GM19452 (cell line): Measurements from ENCODE around the gene FCN1.
"Not testable (repeated sequence)": the region's sequence is repeated elsewhere in the genome, so short reads cannot be mapped to it uniquely, and the experiment has no call there.

Source experiments
- ATAC-seq: cut with Tn5 transposase; IDR thresholded peaks from one replicate; pipeline ENCODE4 v1.9.1; 2021; ENCODE audit not compliant: unreplicated experiment

Gene FCN1

GRCh38 chr9:134917431-134918373, at the start of gene FCN1:
Gene FCN1 (minus strand): TSS chr9:134917912. CDS start chr9:134917871, 41 bp downstream.
- ATAC-seq, result no peak

- ATAC-seq, result no peak
These were observed 49.2 kb upstream of the FCN1 start for GRCh38 chr9:134966697-134967546.

- ATAC-seq, result no peak
These were observed 48.6 kb upstream of the FCN1 start for GRCh38 chr9:134966270-134966669.

GRCh38 chr9:134965851-134966250, 48.1 kb upstream of the FCN1 start:
- no peak for ATAC-seq

- ATAC-seq, result no peak
These were observed 47.7 kb upstream of the FCN1 start for GRCh38 chr9:134965411-134965810.

GRCh38 chr9:134964271-134965055, 46.8 kb upstream of the FCN1 start:
- no peak for ATAC-seq

GRCh38 chr9:134963546-134963945, 45.8 kb upstream of the FCN1 start:
- ATAC-seq, result no peak

GRCh38 chr9:134962973-134963364, 45.3 kb upstream of the FCN1 start:
- ATAC-seq, result no peak

- ATAC-seq, result no peak
These were observed 44.6 kb upstream of the FCN1 start for GRCh38 chr9:134962065-134962972.

GRCh38 chr9:134961331-134962064, 43.8 kb upstream of the FCN1 start:
- ATAC-seq, result no peak

- ATAC-seq, result no peak
These were observed 43.0 kb upstream of the FCN1 start for GRCh38 chr9:134960701-134961181.

- ATAC-seq, result no peak
These were observed 42.2 kb upstream of the FCN1 start for GRCh38 chr9:134959971-134960310.

- ATAC-seq, result no peak
These were observed 41.6 kb upstream of the FCN1 start for GRCh38 chr9:134959126-134959970.

- no peak for ATAC-seq
These were observed 40.2 kb upstream of the FCN1 start for GRCh38 chr9:134957945-134958227.

- no peak for ATAC-seq
These were observed 39.6 kb upstream of the FCN1 start for GRCh38 chr9:134957165-134957944.

- ATAC-seq, result not testable (repeated sequence)
These were observed 38.7 kb upstream of the FCN1 start for GRCh38 chr9:134956387-134956786.

GRCh38 chr9:134955801-134956200, 38.1 kb upstream of the FCN1 start:
- no peak for ATAC-seq

GRCh38 chr9:134955156-134955555, 37.4 kb upstream of the FCN1 start:
- ATAC-seq, result no peak
